ENCODE results near the gene CFAP65. TPM values are rescaled to one million over a fixed set of nuclear protein-coding genes. Genes with fewer than 3 reads are reported as not detected.

CFAP65 gene
- total and polyA plus RNA-seq, 2 of the 4 experiments (the other 2 are of a cell fraction) = not detected

- Histone ChIP-seq H4K20me1 (ENCODE audit: insufficient read depth, low read length) (peaks cover 3% of the 10 kb centered on the region; the same call in 1 of the 2 replicates), H3K4me1 (ENCODE audit: control insufficient read depth, insufficient read depth, low read length) (no peaks in the 10 kb centered on the region; the same call in 1 of the 2 replicates), H2BK15ac (ENCODE audit: low read depth, low read length) (no peak overlapping the region), H4K5ac (ENCODE audit: low read depth, low read length) (no peak overlapping the region), H3K4me3 (ENCODE audit: insufficient read depth, low read depth, low read length) (no peak overlapping the region), H3K18ac (ENCODE audit: low read depth, low read length) (no peak overlapping the region), H3K9me3 (ENCODE audit: control insufficient read depth, insufficient read depth, low read length) (no peaks in the 10 kb centered on the region), H2AFZ (replicated peaks; ENCODE audit: low read length, poor library complexity) (no peak overlapping the region), H3K23ac (ENCODE audit: low read depth, low read length) (no peak overlapping the region), H3K4ac (ENCODE audit: low read depth, low read length) (no peak overlapping the region), H3K4me2 (ENCODE audit: low read depth, low read length) (no peak overlapping the region), H3K27ac (ENCODE audit: insufficient read depth, low read length) (no peak overlapping the region), H3K27me3 (ENCODE audit: control insufficient read depth, insufficient read depth, low read length) (peaks cover 95% of the 10 kb centered on the region), H4K91ac (ENCODE audit: insufficient read depth, low read depth, low read length) (no peak overlapping the region), H4K8ac (ENCODE audit: low read depth in 2 of 2, low read length in 2 of 2) (no peak overlapping the region), H2BK5ac (ENCODE audit: low read depth, low read length, poor library complexity, severe bottlenecking) (no peak overlapping the region), H2AK9ac (replicated peaks; ENCODE audit: low read depth, low read length, poor library complexity) (no peak overlapping the region), H2BK20ac (ENCODE audit: low read depth, low read length) (no peak overlapping the region), H3K9ac (ENCODE audit: low read depth, low read length) (no peak overlapping the region), H3K56ac (ENCODE audit: extremely low read depth, insufficient read depth, low read length) (no peak overlapping the region), H3K14ac (replicated peaks; ENCODE audit: low read depth, low read length) (no peak overlapping the region), H2BK120ac (ENCODE audit: low read depth, low read length) (no peak overlapping the region), H3K9me1 (ENCODE audit: insufficient read depth, low read length) (peaks cover 3% of the 10 kb centered on the region; the same call in 1 of the 2 replicates), H3K36me3 (ENCODE audit: control insufficient read depth, insufficient read depth, low read length) (no peaks in the 10 kb centered on the region), H2AK5ac (ENCODE audit: low read depth, low read length) (no peak overlapping the region), H3K79me1 (ENCODE audit: low read depth in 1 of 2, low read length in 2 of 2) (no peaks in the 10 kb centered on the region)
- ChIA-PET CTCF (no interaction called here), POLR2A (ENCODE audit: unreplicated experiment) (no interaction called here)
- in situ Hi-C loops (cut with MboI; ENCODE audit: low sequenced_read_pairs) (no loop called here), dilution Hi-C loops (cut with HindIII; ENCODE audit: low sequenced_read_pairs, unreplicated experiment) (no loop called here), intact Hi-C loops (cut with micrococcal nuclease) (no loop called here)
- TF ChIP-seq SMC3 (IDR thresholded peaks at IDR 0.05; ENCODE audit: low read depth, low read length) (no peak), ELK1 (IDR thresholded peaks at IDR 0.05; ENCODE audit: borderline replicate concordance, low read depth, low read length) (no peak), NFE2L2 (IDR thresholded peaks at IDR 0.05; ENCODE audit: low read depth, low read length) (no peak), BHLHE40 (IDR thresholded peaks at IDR 0.05; ENCODE audit: low read depth, low read length) (no peak), RFX5 (IDR thresholded peaks at IDR 0.05; ENCODE audit: low read depth, low read length) (no peak), CTCF (conservative IDR thresholded peaks at IDR 0.05; ENCODE audit: low read depth, low read length) (no peak), RAD21 (IDR thresholded peaks at IDR 0.05; ENCODE audit: low read length) (no peak), FOS (IDR thresholded peaks at IDR 0.05; ENCODE audit: low read depth, low read length) (no peak), MAFK (IDR thresholded peaks at IDR 0.05; ENCODE audit: low read depth, low read length) (no peak), MAZ (IDR thresholded peaks at IDR 0.05; ENCODE audit: borderline replicate concordance, low read depth, low read length) (no peak), POLR2A (IDR thresholded peaks at IDR 0.05; ENCODE audit: low read depth, low read length) (no peak), MXI1 (IDR thresholded peaks at IDR 0.05; ENCODE audit: borderline replicate concordance, low read depth, low read length) (no peak), CHD1 (IDR thresholded peaks at IDR 0.05; ENCODE audit: low read depth, low read length) (no peak), CEBPB (IDR thresholded peaks at IDR 0.05; ENCODE audit: low read depth, low read length) (no peak), RCOR1 (IDR thresholded peaks at IDR 0.05; ENCODE audit: insufficient replicate concordance, low read length) (no peak)
- TF ChIP-seq, protein P1, sequence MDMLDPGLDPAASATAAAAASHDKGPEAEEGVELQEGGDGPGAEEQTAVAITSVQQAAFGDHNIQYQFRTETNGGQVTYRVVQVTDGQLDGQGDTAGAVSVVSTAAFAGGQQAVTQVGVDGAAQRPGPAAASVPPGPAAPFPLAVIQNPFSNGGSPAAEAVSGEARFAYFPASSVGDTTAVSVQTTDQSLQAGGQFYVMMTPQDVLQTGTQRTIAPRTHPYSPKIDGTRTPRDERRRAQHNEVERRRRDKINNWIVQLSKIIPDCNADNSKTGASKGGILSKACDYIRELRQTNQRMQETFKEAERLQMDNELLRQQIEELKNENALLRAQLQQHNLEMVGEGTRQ (IDR thresholded peaks at IDR 0.05; ENCODE audit: low read depth, low read length) = no peak
- no peak for ATAC-seq (ENCODE audit: low read depth)
- DNase-seq = no peak
- no TSS peak for BruUV-seq (replicated peaks)
- no CpG with 5 or more reads among the region's 9 CpGs for WGBS, 2 experiments (ENCODE audit: extremely low coverage in 2 of 2, insufficient read length in 1 of 2)
Measured at GRCh38 chr2:218990052-218990451, 51.3 kb downstream of the CFAP65 start.

Data from IMR-90 (cell line).